Spleen (tissue), 11 donors: ENCODE data around the gene PLOD1. TPM values are rescaled to one million over a fixed set of nuclear protein-coding genes. Genes with fewer than 3 reads are reported as not detected.

Source experiments
- DNase-seq: peaks from one replicate; pipeline ENCODE4 v3.0.0-alpha.2; 2020
- H3K27ac ChIP-seq, 8 donors: fragments of 200-600 bp; sonication (generic) in 7 of 8; 1 replicate in 4 of 8; 2 replicates in 4 of 8; pipeline versions ENCODE4 v1.5.0 to v1.8.0; 2016 to 2021; ENCODE audit warnings: inconsistent platforms in 4 of 8, mild to moderate bottlenecking in 4 of 8, moderate library complexity in 1 of 8
- H3K27me3 ChIP-seq, 7 donors: fragments of 200-600 bp; sonication (generic) in 6 of 7; replicated peaks in 1 of 7; 1 replicate in 4 of 7; 2 replicates in 3 of 7; pipeline versions ENCODE4 v1.5.0 to v1.8.0; 2016 to 2021; ENCODE audit warnings: inconsistent platforms in 3 of 7, mild to moderate bottlenecking in 1 of 7
- H3K36me3 ChIP-seq, 6 donors: fragments of 200-600 bp; sonication (generic) in 5 of 6; 1 replicate in 4 of 6; 2 replicates in 2 of 6; pipeline versions ENCODE4 v1.5.0 to v1.8.0; 2016 to 2021; ENCODE audit warnings: inconsistent platforms in 2 of 6
- H3K4me1 ChIP-seq, 6 donors: fragments of 200-600 bp; sonication (generic) in 5 of 6; 1 replicate in 3 of 6; 2 replicates in 3 of 6; pipeline versions ENCODE4 v1.5.0 to v1.8.0; 2016 to 2021; ENCODE audit warnings: inconsistent platforms in 3 of 6
- H3K4me3 ChIP-seq, 8 donors: fragments of 200-600 bp; sonication (generic) in 7 of 8; 1 replicate in 4 of 8; 2 replicates in 4 of 8; pipeline versions ENCODE4 v1.5.0 to v1.8.0; 2016 to 2021; ENCODE audit warnings: inconsistent platforms in 4 of 8, mild to moderate bottlenecking in 4 of 8, moderate library complexity in 2 of 8
- H3K9me3 ChIP-seq, 8 donors: fragments of 200-600 bp; sonication (generic) in 7 of 8; 1 replicate in 4 of 8; 2 replicates in 4 of 8; pipeline versions ENCODE4 v1.5.0 to v1.8.0; 2016 to 2021; ENCODE audit warnings: inconsistent platforms in 4 of 8
- POLR2A ChIP-seq, 3 donors: fragments of 450-650 bp; IDR thresholded peaks; one replicate each; pipeline ENCODE4 v1.5.1; 2017; ENCODE audit warnings: antibody characterized with exemption in 3 of 3, mild to moderate bottlenecking in 1 of 3
- POLR2AphosphoS5 ChIP-seq, 3 donors: sonication (generic); formaldehyde crosslinking; IDR thresholded peaks; one replicate each; pipeline ENCODE4 v1.5.1; 2017; ENCODE audit warnings: antibody characterized with exemption in 3 of 3
- WGBS, 5 donors: extraction: QIAGEN DNeasy Blood & Tissue Kit in 3 of 5; methylation state at CpG; one replicate each; pipeline versions ENCODE4 v1.1.5 to v1.1.7; 2013 to 2018; 5-methylcytosine and 5-hydroxymethylcytosine counted together
- intact Hi-C: fragments of 100-400 bp; cut with DNase I; formaldehyde crosslinking; loops from one replicate; pipeline ENCODE4 v1.15.0; 2023; ENCODE audit warnings: low total_unique reads
- polyA plus RNA-seq, 3 donors: library from polyadenylated mRNA; stranded (reverse); fragments of 200-250 nt; gene quantifications; one replicate each; pipeline ENCODE4 v1.2.1, GENCODE V29; 2013
- total RNA-seq, 7 donors: library from RNA; depleted of rRNA in 3 of 7; stranded (reverse); fragments of >200 nt in 3 of 7; fragmentation: NEBNext Ultra II Directional in 4 of 7; extraction: Animal tissue kit (Norgen Biotek cat#: 25700) in 4 of 7; gene quantifications; one replicate each; pipeline versions ENCODE4 v1.1.0 to v1.2.1, GENCODE V29; 2016 to 2021
- TF ChIP-seq, protein P1 (sequence below), 11 experiments: fragments of 200-600 bp in 7 of 11; fragments of 450-650 bp in 4 of 11; sonication (generic) in 4 of 11; IDR thresholded peaks in 8 of 11; conservative IDR thresholded peaks in 3 of 11; 1 replicate in 7 of 11; 2 replicates in 4 of 11; pipeline versions ENCODE4 v1.4.0 to v1.8.0; 2016 to 2021; ENCODE audit warnings: antibody characterized with exemption in 11 of 11, inconsistent platforms in 4 of 11, mild to moderate bottlenecking in 1 of 11
- donor health status: healthy with polysubstance abuse.
- donor health status: DM: no; HTN: no; CAD: no; lungs with moderate emphysema.
- donor health status: DM: no; HTN: no; CAD: no.
- donor health status: Bipolar disorder and iron deficiency.
- donor health status: healthy.
- donor health status: DM: no; HTN: no; CAD: no.
- donor health status: DM: yes; HTN: yes; CAD: no.

Gene PLOD1
- total and polyA plus RNA-seq, 10 donors: 11.6 to 53.4 (median 45.7) TPM

- WGBS, 5 donors: 74 to 86% (median 81%) methylated on average over 10 of the region's 10 CpGs
- no peak for DNase-seq
- H3K4me1 ChIP-seq: peaks cover 0 to 37% (median 15%) of the 10 kb centered on the region in 6 donors
- peaks cover 0 to 49% (median 32%) of the 10 kb centered on the region in 6 donors for H3K36me3 ChIP-seq
- H3K9me3 ChIP-seq: no peaks in the 10 kb centered on the region
- no peaks in the 10 kb centered on the region for H3K27me3 ChIP-seq
- TF ChIP-seq POLR2A (IDR thresholded peaks at IDR 0.05) (no peak), POLR2AphosphoS5 (IDR thresholded peaks at IDR 0.05) (no peak)
- TF ChIP-seq, protein P1, sequence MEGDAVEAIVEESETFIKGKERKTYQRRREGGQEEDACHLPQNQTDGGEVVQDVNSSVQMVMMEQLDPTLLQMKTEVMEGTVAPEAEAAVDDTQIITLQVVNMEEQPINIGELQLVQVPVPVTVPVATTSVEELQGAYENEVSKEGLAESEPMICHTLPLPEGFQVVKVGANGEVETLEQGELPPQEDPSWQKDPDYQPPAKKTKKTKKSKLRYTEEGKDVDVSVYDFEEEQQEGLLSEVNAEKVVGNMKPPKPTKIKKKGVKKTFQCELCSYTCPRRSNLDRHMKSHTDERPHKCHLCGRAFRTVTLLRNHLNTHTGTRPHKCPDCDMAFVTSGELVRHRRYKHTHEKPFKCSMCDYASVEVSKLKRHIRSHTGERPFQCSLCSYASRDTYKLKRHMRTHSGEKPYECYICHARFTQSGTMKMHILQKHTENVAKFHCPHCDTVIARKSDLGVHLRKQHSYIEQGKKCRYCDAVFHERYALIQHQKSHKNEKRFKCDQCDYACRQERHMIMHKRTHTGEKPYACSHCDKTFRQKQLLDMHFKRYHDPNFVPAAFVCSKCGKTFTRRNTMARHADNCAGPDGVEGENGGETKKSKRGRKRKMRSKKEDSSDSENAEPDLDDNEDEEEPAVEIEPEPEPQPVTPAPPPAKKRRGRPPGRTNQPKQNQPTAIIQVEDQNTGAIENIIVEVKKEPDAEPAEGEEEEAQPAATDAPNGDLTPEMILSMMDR (IDR thresholded peaks at IDR 0.05 in 8 of 11, conservative IDR thresholded peaks at IDR 0.05 in 3 of 11): no peak
- peak overlapping the region in 5 of 8 donors; percentile 37 to 67 (median 58) for H3K27ac ChIP-seq
- intact Hi-C loops: no loop called here
- H3K4me3 ChIP-seq: no peak overlapping the region
Measured at GRCh38 chr1:12015001-12015491, 80.5 kb downstream of the PLOD1 start.

- Histone ChIP-seq H3K27ac (peak overlapping the region in 4 of 8 donors; percentile 57 to 67 (median 58)), H3K27me3 (no peaks in the 10 kb centered on the region), H3K36me3 (peaks cover 0 to 45% (median 27%) of the 10 kb centered on the region in 6 donors), H3K9me3 (no peaks in the 10 kb centered on the region), H3K4me1 (peaks cover 3 to 41% (median 20%) of the 10 kb centered on the region in 6 donors), H3K4me3 (no peak overlapping the region)
- 87 to 97% (median 95%) methylated on average over 9 of the region's 9 CpGs for WGBS, 5 donors
- DNase-seq: no peak
- intact Hi-C loops: no loop called here
- TF ChIP-seq, protein P1 (IDR thresholded peaks at IDR 0.05 in 8 of 11, conservative IDR thresholded peaks at IDR 0.05 in 3 of 11): no peak
- TF ChIP-seq POLR2AphosphoS5 (IDR thresholded peaks at IDR 0.05) (no peak), POLR2A (IDR thresholded peaks at IDR 0.05) (no peak)
Measured at GRCh38 chr1:12015499-12015898, 81.0 kb downstream of the PLOD1 start.

GRCh38 chr1:12016182-12016581 is 81.7 kb downstream of the PLOD1 start:
- Histone ChIP-seq H3K27ac (no peak overlapping the region), H3K36me3 (peaks cover 0 to 38% (median 20%) of the 10 kb centered on the region in 6 donors), H3K4me3 (no peak overlapping the region), H3K4me1 (peaks cover 3 to 47% (median 25%) of the 10 kb centered on the region in 6 donors), H3K9me3 (no peaks in the 10 kb centered on the region), H3K27me3 (no peaks in the 10 kb centered on the region)
- DNase-seq: no peak
- intact Hi-C loops: no loop called here
- WGBS, 5 donors: 80 to 98% (median 93%) methylated on average over 3 of the region's 3 CpGs
- no peak for TF ChIP-seq POLR2AphosphoS5 (IDR thresholded peaks at IDR 0.05)
- no peak for TF ChIP-seq POLR2A (IDR thresholded peaks at IDR 0.05)
- TF ChIP-seq, protein P1 (IDR thresholded peaks at IDR 0.05 in 8 of 11, conservative IDR thresholded peaks at IDR 0.05 in 3 of 11): no peak

- no peak for DNase-seq
- H3K27ac ChIP-seq: peak overlapping the region; percentile 68 to 93 (median 86)
- WGBS, 5 donors: 4 to 10% (median 6%) methylated on average over 11 to 12 of the region's 12 CpGs
- TF ChIP-seq POLR2A (IDR thresholded peaks at IDR 0.05): no peak
- no peak for TF ChIP-seq POLR2AphosphoS5 (IDR thresholded peaks at IDR 0.05)
- TF ChIP-seq, protein P1 (IDR thresholded peaks at IDR 0.05 in 8 of 11, conservative IDR thresholded peaks at IDR 0.05 in 3 of 11): no peak
- peak overlapping the region; percentile 87 to 98 (median 94) for H3K4me3 ChIP-seq
- intact Hi-C loops: no loop called here
- H3K36me3 ChIP-seq: peaks cover 0 to 37% (median 30%) of the 10 kb centered on the region in 6 donors
- H3K4me1 ChIP-seq: peaks cover 3 to 41% (median 25%) of the 10 kb centered on the region in 6 donors
- H3K9me3 ChIP-seq: no peaks in the 10 kb centered on the region
- no peaks in the 10 kb centered on the region for H3K27me3 ChIP-seq
Measured at GRCh38 chr1:12019858-12020509, 85.5 kb downstream of the PLOD1 start.
